Forelimb muscle (tissue), 1 donor: ENCODE data around the gene OTOP3. TPM values are rescaled to one million over a fixed set of nuclear protein-coding genes. Genes with fewer than 3 reads are reported as not detected.
"Not testable (repeated sequence)": the region's sequence is repeated elsewhere in the genome, so short reads cannot be mapped to it uniquely, and the experiment has no call there.

ENCODE experiments used
- DNase-seq: peaks from one replicate; pipeline ENCODE4 v3.0.0-alpha.2; 2013; ENCODE audit warnings: low read depth
- polyA plus RNA-seq: library from polyadenylated mRNA; unstranded; fragments of 120-200 nt; gene quantifications from one replicate; pipeline ENCODE4 v1.2.1, GENCODE V29; 2013; ENCODE audit not compliant: insufficient read length

The OTOP3 gene, protein sequence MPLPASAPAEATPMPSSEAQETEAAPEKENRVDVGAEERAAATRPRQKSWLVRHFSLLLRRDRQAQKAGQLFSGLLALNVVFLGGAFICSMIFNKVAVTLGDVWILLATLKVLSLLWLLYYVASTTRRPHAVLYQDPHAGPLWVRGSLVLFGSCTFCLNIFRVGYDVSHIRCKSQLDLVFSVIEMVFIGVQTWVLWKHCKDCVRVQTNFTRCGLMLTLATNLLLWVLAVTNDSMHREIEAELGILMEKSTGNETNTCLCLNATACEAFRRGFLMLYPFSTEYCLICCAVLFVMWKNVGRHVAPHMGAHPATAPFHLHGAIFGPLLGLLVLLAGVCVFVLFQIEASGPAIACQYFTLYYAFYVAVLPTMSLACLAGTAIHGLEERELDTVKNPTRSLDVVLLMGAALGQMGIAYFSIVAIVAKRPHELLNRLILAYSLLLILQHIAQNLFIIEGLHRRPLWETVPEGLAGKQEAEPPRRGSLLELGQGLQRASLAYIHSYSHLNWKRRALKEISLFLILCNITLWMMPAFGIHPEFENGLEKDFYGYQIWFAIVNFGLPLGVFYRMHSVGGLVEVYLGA
- not detected for polyA plus RNA-seq

- no peak for DNase-seq
These were observed at the start of gene OTOP3 for GRCh38 chr17:74935585-74936469. Gene OTOP3 (plus strand): TSS chr17:74935898. CDS start chr17:74935922, 24 bp downstream.

DNA sequence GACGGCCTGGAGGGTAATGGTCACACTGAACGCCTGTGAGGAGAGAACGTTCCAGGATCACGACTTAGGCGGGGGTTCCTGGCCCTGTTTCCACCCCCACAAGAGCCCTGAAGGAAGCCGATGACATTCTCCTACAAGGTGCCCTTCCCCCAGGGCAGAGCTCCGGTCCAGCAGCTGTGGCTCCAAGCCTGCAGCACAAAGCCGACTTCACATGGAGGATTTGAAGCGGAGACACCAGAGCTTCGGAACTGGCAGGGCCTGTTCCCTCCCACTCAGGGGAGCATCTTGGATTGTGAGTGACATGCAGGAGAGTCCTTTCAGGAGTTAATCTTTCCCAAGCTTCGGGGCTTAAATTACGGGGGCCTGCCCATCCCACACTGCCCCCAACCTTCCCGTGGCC, 47.2 kb upstream of the OTOP3 start:
- no peak for DNase-seq

DNA sequence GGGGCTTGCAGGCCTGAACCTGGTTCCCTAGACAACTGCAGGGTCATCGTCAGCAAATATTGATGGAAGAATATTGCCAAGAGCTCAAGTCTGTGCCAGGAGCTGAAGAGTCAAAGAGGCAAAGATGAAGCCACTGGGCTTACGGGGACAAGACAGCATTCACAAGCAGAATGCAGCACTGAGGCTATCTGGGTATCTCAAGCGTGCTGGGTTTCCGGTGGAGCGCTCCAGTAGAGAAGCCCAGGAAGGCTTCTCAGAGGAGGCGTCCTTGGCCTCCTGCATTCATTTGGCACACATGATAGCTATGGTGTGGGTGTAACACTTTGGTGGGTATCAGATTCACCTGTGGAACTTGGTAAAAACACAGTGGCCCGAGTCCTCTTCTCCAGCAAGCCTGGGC, 45.1 kb upstream of the OTOP3 start:
- DNase-seq: no peak

DNA sequence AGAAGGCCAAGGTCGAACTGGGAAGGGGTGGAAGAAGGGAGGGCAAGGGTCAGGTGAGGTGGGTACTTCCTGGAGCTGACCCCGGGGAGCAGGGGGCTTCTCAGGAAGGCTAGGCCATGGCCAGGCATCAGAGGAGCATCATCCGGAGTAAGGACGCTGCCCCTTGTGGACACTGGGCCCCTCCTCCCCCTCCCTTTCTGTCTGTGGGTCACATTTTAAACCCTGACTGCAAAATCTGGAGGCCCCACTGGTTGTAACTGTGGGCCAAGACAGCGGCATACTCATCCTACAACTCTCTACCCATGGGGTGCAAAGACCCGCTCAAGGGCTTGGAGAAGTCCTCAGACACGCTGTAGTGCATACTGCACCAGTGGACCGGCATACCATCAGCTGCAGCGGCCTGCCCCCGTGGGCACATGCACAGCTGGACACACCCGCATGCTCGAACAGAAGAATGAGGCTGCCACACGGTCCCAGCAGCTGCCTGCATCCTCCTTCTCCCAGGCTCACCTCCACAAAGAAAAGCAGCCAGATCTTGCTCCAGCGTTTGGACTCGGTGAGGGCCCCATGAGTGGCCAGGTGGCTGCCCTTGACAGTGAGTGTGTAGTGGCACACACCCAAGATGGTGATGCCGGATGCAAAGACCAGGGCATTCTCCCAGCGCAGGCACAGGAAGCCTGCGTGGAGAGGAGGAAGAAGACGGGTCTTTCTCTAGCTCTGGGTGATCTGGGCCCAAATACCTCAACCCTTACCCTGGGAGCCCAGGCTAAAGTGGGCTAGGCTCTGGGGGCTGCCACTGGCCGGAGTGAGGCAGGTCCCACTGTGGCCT, 43.5 kb upstream of the OTOP3 start:
- no peak for DNase-seq

GRCh38 chr17:74892974-74893911, 42.5 kb upstream of the OTOP3 start, which contains the start of gene FADS6:
Gene FADS6 (minus strand): TSS chr17:74893633. CDS start chr17:74893595, 38 bp downstream.
- no peak for DNase-seq

DNA sequence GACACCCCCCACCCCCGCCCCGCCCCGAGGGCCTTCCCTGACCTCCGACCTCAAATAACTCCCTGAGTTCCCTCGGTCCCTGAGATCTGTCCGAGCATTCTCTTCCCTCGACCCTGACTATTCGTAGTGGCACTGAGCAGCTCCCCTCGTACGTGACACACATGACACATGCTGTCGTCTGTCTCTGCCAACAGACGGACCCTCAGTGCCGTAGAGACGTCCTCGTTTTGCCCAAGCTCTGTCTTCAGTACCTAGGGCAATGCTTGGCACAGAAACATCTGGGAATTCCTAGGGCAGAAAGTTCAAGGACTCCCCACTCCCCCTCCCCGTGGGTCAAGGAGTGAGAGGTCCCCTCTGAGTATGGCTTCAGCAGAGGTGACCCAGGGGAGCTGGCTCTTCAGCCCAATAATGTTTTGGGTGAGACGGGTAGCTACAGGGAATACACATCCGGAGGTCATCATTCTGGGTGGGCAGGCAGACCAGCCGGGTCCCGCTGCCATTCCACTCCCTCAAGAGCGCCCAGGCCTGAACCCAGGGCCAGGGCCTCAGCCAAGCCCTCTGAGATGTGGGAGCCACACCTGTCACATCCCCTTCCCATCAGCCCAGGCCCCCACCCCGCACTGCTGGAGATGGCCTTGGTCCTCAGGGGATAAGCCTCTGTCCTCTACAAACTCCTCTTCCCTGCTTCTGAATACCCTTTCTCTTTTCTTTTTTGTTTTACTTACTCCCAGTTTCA, 41.6 kb upstream of the OTOP3 start:
- DNase-seq: no peak

- DNase-seq: no peak
These were observed 37.2 kb upstream of the OTOP3 start for GRCh38 chr17:74898376-74898946.

DNA sequence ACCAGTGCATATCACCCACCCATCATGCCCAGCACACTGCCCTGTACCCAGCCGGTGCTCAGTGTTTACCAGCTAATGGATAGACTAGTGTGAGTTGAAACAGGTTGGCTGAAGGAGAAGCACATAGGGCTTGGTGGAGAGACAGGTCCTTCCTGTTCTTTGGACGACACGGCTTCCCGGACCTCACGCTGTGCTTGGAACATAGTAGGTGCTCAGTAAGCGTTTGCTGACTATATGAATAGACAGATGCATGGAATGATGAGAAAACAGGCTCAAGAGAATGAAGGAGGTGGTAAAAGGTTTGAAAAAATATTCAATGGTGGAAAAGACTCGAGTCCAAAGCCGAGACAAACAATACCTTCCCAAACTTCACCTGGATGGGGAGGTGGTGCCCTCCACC, 35.5 kb upstream of the OTOP3 start:
- no peak for DNase-seq

DNA sequence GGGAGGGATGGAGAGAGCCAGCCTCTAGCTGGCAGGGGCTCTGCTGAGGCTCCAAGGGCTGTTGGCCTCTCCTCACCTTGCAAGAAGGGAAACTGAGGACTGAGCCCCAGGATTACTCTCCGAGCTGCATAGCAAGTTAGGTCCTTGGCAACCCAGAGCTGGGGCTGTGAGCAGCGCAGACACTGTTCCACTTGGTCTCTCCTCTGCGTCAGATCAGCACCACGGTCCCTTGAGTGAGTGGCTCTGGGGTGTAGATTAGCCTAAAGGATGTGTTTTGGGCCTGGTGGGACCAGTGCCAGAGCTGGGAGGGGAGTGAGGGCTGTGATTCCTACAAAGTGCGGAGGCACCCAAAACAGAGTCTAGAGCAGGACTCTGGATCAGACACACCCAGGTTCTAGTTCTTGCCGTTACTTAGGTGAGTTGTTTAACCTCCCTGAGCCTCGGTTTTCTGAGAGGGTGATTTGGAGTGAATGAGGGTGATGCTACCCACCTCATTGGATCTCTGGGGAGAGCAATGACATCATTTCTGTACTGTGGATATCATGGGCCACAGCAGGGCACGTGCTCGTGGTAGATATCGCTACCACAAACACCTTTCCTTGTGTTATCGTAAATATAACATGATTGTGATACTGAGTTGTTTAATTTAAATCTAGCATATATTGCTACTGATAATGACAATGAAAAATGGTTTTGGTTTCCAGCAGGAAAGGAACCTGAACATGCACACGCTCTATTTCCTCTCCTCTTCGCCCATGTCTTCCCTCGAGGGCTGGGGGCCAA, 34.2 kb upstream of the OTOP3 start:
- no peak for DNase-seq

- DNase-seq: no peak
These were observed 32.7 kb upstream of the OTOP3 start for GRCh38 chr17:74903034-74903433.

- DNase-seq: no peak
These were observed 32.0 kb upstream of the OTOP3 start for GRCh38 chr17:74903671-74904070.

- DNase-seq: no peak
These were observed 30.9 kb upstream of the OTOP3 start for GRCh38 chr17:74904687-74905409.

DNA sequence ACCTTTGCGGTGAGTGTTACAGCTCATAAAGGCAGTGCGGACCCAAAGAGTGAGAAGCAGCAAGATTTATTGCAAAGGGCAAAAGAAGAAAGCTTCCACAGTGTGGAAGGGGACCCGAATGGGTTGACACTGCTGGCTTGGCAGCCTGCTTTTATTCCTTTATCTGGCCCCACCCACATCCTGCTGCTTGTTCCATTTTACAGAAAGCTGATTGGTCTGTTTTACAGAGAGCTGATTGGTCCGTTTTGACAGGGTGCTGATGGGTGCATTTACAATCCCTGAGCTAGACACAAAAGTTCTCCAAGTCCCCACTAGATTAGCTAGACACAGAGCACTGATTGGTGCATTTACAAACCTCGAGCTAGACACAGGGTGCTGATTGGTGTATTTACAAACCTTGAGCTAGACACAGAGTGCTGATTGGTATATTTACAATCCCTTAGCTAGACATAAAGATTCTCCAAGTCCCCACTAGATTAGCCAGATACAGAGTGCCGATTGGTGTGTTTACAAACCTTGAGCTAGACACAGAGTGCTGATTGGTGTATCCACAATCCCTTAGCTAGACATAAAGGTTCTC, 29.4 kb upstream of the OTOP3 start:
- not testable (repeated sequence) for DNase-seq

DNA sequence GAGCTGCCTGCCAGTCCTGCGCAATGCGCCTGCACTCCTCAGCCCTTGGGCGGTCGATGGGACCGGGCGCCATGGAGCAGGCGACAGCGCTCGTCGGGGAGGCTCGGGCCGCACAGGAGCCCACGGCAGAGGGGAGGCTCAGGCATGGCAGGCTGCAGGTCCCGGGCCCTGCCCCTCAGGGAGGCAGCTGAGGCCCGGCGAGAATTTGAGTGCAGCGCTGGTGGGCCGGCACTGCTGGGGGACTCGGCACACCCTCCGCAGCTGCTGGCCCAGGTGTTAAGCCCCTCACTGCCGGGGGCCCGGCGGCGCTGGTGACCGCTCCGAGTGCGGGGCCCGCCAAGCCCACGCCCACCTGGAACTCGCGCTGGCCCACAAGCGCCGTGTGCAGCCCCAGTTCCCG, 28.7 kb upstream of the OTOP3 start:
- DNase-seq: no peak

DNA sequence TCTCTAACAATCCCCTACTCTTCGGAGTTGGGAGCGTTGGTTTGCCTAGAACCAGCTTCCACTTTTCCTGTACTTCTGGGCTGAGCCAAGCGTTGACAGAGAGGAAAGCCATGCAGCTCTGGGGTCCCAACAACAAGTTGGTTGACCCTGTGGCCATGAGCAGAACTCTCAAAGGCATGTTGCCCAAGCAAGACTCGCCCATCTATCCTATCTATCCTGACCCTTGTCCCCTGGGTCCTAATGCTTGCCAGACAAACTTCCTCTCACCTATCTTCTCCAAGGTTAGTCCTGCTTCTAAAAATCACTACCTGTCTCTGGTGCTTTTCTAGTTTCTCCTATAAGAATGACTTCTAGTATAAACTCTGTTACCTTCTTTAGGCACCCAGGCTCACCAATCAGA, 26.6 kb upstream of the OTOP3 start:
- DNase-seq: not testable (repeated sequence)

- not testable (repeated sequence) for DNase-seq
These were observed 24.3 kb upstream of the OTOP3 start for GRCh38 chr17:74911423-74911822.

DNA sequence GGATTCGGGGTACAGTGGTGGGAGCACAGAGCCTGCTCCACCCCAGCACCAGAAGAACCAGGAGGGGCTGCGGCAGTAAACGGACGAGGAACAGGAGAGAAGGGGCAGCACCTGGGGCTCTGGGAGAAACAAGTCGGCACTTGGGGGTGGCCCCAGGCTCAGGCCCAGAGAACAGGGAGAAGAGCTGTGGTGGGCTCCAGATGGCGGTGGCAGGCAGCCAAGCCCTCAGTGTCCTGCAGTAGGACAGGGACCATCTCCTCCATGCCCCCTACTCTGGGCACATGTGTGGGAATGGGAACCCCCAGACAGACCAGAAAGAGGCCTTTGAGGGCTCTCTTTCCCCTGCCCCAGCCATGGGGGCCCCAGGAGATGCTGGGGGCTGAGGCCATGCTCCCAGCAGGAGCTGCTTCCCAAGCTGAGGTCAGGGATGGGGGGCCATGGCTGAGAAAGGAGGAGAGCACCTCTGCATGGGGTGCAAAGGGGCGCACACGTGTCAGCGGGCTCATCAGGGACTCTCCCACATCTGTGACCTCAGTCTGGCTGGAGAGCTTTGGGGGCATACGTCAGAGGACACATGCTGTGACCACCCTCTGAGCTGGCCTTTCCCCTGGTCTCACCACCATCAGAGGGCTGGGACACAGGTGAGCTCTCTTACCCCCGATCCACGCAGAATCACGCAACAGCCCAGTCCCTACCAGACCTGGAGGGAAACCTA, 19.4 kb upstream of the OTOP3 start:
- DNase-seq: no peak
